GM19438 (cell line): ENCODE data around the gene LCN12.

Experiments
- ATAC-seq: cut with Tn5 transposase; IDR thresholded peaks from one replicate; pipeline ENCODE4 v1.9.1; 2021; ENCODE audit warnings: low read depth; ENCODE audit not compliant: unreplicated experiment

The LCN12 gene

DNA sequence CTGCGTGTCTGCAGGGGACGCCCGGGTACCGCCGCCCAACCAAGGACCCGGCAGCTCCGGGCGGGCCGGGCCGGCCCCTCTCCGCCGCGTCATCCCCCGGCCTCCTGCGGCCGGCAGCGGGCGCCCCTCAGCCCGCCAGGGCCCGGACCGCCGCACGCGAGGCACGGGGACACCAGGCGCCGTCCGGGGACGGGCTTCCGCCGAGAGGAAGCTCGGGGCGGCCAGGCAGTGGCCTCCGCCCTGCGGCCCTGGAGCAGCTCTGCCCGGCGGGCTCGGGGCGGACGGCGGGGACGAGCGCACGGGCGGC is 7.9 kb upstream of the LCN12 start:
- peak; percentile 30 for ATAC-seq

DNA sequence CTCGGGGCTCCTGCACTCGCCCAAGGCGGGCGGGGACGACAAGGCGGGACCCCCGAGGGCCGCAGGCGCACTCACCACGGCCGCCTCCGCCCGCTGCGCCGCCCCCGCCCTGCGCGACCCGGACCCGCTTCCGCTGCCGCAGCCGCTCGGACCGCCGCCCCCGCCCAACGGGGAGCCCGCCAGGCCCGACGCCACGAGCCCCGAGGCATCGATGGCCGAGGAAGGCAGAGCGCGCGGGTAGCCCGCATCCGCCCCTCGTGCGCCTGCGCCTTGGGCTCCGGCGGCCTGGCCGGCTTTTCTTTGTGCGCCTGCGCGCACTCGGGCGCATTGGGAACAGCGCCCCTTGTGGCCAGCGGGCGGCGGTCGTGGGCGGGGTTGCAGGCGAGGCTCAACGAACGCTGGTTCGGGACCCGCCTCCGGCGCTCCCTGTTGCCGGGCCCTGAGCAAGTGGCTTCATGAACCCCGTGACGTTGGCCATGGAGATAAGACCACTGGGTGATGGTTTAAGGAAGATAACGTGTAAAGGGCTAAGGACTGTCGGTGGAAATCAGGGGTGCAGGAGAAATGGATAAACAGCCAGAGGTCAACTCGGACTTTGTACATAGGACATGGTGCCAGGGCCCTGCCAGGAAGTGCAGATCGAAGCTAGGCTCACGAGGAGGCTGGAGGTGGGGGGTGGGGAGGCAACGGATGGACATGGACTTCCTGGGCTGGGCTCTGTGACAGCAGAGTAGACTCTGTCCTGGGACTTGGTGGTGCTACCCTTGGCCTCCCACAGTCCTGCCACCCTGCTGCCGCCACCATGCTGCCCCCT is 7.3 kb upstream of the LCN12 start, which contains the start of the genes C8G and FBXW5:
Gene C8G (plus strand): TSS at position 725 of the 814 bp plus-strand sequence. CDS start 78 bp downstream, at position 803.
Gene FBXW5 (minus strand): TSS at position 220 of the 814 bp plus-strand sequence. CDS start 655 bp downstream, outside the sequence.
- peak; percentile 66 for ATAC-seq

DNA sequence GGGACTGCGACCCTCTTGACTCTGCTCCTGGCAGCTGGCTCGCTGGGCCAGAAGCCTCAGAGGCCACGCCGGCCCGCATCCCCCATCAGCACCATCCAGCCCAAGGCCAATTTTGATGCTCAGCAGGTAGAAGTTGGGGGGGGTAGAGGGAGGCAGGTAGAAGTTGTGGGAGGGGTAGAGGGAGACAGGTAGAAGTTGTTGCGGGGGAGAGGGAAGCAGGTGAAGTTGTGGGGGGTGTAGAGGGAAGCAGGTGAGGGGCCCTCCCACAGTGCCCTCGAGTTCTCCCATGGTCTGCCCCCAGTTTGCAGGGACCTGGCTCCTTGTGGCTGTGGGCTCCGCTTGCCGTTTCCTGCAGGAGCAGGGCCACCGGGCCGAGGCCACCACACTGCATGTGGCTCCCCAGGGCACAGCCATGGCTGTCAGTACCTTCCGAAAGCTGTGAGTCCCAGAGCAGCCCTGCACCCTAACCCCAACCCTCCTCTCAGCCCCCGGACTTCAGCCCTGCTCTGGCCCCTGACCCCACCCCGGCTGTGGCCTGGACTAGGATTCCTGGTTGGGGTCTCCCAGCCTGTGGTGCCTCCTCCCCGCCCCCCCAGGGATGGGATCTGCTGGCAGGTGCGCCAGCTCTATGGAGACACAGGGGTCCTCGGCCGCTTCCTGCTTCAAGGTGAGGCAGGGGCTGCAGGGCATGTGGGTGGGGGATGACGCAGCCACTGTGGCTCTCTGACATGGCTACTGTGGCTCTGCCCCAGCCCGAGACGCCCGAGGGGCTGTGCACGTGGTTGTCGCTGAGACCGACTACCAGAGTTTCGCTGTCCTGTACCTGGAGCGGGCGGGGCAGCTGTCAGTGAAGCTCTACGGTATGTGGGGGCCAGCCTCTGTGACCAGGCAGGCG is 6.5 kb upstream of the LCN12 start:
- no peak for ATAC-seq

DNA sequence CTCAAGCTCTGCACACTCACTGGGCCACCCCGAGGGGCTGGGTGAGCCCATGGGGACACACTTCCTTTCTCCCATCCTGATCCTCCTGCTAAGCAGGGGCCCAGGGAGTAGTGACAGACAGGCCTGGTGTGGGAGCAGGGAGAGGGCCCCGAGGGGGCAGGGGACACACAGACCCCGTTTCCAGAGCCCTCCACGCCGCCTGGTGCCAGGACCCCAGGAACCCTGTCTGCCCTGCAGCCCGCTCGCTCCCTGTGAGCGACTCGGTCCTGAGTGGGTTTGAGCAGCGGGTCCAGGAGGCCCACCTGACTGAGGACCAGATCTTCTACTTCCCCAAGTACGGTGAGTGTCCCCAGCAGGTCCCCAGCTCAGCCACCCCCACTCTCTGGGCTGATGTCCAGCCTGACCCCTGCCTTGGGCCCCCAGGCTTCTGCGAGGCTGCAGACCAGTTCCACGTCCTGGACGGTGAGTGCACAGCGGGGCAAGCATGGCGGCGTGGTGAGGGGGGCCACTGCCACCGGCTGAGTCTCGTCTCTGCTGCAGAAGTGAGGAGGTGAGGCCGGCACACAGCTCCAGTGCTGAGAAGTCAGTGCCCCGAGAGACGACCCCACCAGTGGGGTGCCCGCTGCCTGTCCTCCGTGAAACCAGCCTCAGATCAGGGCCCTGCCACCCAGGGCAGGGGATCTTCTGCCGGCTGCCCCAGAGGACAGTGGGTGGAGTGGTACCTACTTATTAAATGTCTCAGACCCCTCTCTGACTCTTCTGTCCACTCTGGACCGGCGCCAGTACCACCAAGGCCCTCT is 5.6 kb upstream of the LCN12 start:
- ATAC-seq: no peak

- no peak for ATAC-seq
Measured at GRCh38 chr9:136947028-136947891, 4.8 kb upstream of the LCN12 start.

DNA sequence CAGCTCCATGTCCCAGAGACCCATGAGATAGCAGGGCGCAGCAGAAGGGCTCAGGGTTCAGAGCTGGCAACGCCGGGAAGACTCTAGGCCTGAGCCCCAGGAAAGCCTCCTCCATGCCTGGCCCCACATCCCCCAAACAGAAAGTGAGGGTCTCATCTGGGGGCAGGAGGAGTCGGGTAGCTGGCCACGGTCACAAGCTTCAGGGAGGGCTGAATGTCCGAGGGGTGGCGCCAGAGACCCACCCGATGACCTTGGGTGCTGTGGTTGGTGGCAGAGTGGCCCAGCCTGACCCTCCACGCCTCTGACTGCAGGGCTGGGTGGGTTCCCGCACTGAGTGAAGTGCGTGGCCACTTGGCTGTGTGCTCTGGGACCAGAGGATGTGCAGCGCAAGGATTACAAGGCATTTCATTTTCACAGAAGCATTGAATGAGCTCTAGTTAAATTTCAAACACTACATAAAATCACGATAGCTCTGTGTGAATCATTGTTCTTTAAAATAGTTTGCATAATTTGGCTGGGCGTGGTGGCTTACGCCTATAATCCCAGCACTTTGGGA is 4.0 kb upstream of the LCN12 start:
- ATAC-seq: no peak

DNA sequence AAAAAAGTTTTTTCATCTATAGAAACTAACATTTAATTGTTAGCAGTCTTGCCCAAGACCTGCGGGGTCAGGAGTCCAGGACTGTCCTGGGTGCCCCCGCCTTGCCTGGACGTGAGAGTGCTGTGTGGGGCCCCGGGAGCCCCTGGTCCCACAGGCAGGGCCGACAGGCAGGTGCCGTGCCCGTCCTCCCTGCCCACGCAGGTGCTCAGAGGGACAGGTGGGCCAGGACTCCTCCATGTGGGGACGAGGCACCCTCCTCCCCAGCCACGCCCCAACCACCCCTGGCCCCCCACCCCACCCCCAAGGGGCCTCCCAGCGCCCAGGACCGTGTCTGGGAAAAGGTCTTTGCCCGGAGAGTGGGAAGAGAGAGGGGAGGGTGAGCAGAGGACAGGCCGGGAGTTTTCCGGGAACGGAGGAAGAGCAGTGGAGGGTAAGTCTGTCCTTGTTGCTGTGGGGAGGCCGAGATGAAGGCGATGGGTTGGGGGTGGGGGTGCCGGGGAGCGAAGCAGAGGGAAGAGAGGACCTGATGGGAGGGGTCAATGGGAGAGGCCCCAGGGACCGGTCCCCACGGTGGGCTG is 2.7 kb upstream of the LCN12 start:
- no peak for ATAC-seq

- ATAC-seq: peak; percentile 81
Measured at GRCh38 chr9:136949817-136950655, 2.0 kb upstream of the LCN12 start.

DNA sequence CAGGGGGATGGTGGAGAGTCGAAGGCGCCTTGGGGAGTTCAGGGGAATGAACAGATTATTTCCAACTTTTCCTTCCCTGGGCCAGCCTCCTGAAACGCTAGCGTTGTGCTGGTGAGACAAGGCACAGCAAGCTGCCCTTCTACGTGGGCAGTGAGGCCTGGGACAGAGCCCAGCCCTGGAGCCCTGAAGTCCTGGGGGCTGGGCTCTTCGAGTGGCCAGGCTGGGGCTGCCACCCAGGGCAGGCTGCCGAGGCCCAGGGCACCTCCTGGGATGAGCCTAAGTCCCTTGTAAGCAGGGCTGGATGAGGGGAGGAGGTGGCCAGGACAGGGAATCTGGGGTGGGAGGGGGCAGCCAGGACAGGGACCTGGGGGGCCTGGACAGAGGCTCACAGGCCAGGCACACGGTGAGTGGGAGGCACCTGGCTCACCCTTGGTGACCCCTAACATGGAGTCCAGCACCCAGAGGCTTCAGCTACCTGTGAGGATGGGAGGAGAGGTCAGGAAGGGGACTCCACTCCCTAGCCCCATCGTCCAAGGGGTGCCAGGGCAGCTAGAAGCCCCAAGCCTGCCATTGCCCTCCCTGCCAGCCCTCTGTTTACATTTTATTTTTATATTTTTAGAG is 1.3 kb upstream of the LCN12 start:
- no peak for ATAC-seq

DNA sequence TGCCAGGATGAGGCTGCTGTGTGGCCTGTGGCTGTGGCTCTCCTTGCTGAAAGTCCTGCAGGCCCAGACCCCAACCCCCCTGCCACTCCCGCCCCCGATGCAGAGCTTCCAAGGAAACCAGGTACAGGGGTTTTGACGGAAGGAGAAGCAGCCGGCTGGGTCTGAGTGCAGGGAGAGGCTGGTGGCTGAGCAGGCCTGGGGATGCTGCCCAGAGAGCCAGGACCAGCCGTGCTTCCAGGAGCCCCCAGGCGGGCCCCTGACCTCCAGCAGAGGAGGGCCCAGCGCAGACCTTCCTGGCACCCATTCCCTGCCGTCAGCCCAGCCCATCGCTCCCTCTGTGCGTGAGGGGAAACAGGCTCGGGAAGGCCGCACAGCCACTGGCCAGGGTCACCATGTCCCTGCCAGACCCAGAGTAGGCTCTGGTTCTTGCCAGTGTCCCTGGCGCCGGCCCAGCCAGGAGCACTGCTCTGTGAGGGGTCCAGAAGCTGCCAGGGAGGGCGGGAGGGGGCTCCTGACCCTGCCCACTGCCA is 313 bp downstream of the LCN12 start:
- no peak for ATAC-seq

GRCh38 chr9:136952876-136953770 is 1.1 kb downstream of the LCN12 start:
- no peak for ATAC-seq

- ATAC-seq: no peak
Measured at GRCh38 chr9:136953771-136954269, 1.7 kb downstream of the LCN12 start.

DNA sequence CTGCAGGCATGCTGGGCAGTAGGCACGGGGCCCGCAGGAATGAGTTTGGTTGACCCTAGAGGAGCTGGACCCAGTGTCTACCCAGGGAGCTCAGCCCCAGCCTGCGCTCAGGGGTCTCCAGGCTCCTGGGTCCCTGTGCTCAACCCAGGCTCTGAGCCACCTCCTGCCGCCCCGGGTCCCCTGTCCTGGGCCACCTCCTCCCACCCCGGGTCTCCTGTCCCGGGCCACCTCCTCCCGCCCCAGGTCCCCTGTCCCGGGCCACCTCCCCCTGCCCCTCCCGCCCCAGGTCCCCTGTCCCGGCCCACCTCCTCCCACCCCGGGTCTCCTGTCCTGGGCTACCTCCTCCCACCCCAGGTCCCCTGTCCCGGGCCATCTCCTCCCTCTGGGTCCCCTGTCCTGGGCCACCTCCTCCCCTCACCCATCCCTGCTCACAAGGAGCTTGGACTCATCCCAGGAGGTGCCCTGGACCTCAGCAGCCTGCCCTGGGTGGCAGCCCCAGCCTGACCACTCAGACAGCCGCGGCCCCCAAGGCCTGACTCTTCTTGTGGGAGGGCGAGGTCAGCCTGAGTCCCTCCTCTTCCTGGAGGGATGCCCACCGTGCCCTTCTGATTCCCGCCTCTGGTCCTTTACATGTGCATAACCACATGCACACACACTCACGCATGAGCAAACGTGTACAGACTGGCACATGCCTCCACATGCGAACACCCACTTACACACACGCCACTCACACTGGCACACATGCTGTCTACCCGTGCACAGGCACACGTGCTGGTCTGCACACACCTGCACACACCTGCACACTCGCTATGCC is 2.4 kb downstream of the LCN12 start:
- no peak for ATAC-seq

DNA sequence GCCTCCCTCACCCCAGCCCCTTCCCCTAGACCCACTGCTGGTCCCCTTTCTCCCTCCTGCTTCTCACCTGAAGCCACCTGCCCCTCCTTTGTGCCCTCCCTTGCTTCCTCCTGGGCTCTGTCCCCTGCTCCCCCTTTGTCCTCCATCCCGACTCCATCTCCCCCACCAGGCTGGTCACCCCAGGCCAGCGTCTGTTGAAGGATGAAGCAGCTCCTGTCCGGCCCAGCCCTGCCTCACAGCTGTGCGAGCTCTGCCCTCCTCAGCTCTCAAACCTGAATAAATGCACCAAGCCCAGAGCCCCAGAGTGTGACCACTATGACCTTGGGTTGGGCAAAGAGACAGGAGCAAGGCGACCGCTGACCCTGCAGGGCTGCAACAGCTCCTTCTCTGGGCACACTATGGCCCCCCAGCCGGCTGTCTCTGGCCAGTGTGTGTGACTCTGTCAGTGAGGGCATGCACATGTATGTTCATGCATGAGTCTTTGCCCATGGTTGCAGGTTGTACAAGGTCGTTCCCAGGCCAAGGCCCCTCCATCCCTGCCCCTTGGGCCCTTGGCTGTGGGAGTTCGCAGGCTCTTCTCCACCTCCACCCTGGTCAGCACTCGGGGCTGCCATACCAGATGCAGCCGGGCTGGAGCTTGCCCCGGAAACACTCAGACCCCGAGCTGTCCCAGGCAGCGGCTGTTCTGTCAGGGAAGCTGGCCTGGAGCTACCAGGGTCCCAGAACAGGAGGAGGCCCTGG is 3.3 kb downstream of the LCN12 start:
- ATAC-seq: no peak

- no peak for ATAC-seq
Measured at GRCh38 chr9:136955943-136956335, 3.9 kb downstream of the LCN12 start.
